Esophagus muscularis mucosa (tissue), 4 donors: ENCODE results near the gene SBNO2. TPM values are rescaled to one million over a fixed set of nuclear protein-coding genes. Genes with fewer than 3 reads are reported as not detected.
"Not testable (repeated sequence)": the region's sequence is repeated elsewhere in the genome, so short reads cannot be mapped to it uniquely, and the experiment has no call there.

Source experiments
- DNase-seq: peaks from one replicate; pipeline ENCODE4 v3.0.0-alpha.2; 2017; ENCODE audit errors: extremely low spot score
- H3K27ac ChIP-seq, 4 donors: fragments of 200-600 bp; sonication (generic); replicated peaks in 1 of 4; 1 replicate in 3 of 4; 2 replicates in 1 of 4; pipeline ENCODE4 v1.5.1; 2016 to 2019; ENCODE audit warnings: mild to moderate bottlenecking in 1 of 4
- H3K27me3 ChIP-seq, 4 donors: fragments of 200-600 bp; sonication (generic); one replicate each; pipeline versions ENCODE4 v1.5.1 to v1.6.0; 2016 to 2019
- H3K36me3 ChIP-seq, 4 donors: fragments of 200-600 bp; sonication (generic); one replicate each; pipeline ENCODE4 v1.5.1; 2016 to 2019
- H3K4me1 ChIP-seq, 4 donors: fragments of 200-600 bp; sonication (generic); one replicate each; pipeline ENCODE4 v1.5.1; 2016 to 2019
- H3K4me3 ChIP-seq, 4 donors: fragments of 200-600 bp; sonication (generic); 1 replicate in 2 of 4; 2 replicates in 2 of 4; pipeline ENCODE4 v1.5.1; 2016 to 2019; ENCODE audit warnings: mild to moderate bottlenecking in 4 of 4, moderate library complexity in 1 of 4
- H3K9me3 ChIP-seq, 4 donors: fragments of 200-600 bp; sonication (generic); 1 replicate in 3 of 4; 2 replicates in 1 of 4; pipeline ENCODE4 v1.5.1; 2016 to 2019
- CTCF ChIP-seq, 3 experiments: fragments of 200-600 bp in 2 of 3; fragments of 450-650 bp in 1 of 3; sonication (generic) in 2 of 3; IDR thresholded peaks; one replicate each; pipeline ENCODE4 v1.5.1; 2017 to 2019; ENCODE audit warnings: antibody characterized with exemption in 3 of 3, mild to moderate bottlenecking in 2 of 3, moderate library complexity in 1 of 3
- EP300 ChIP-seq: sonication (generic); formaldehyde crosslinking; IDR thresholded peaks from one replicate; pipeline ENCODE4 v1.6.1; 2017; ENCODE audit warnings: antibody characterized with exemption
- POLR2A ChIP-seq: fragments of 450-650 bp; IDR thresholded peaks from one replicate; pipeline ENCODE4 v1.6.1; 2017; ENCODE audit warnings: antibody characterized with exemption, moderate library complexity, mild to moderate bottlenecking, low read depth
- POLR2AphosphoS5 ChIP-seq, 2 donors: sonication (generic); formaldehyde crosslinking; IDR thresholded peaks; one replicate each; pipeline ENCODE4 v1.6.1; 2017; ENCODE audit warnings: antibody characterized with exemption in 2 of 2
- WGBS: methylation state at CpG from one replicate; pipeline ENCODE4 v1.1.5; 2018; 5-methylcytosine and 5-hydroxymethylcytosine counted together
- intact Hi-C: fragments of 100-400 bp; cut with DNase I; formaldehyde crosslinking; loops from one replicate; pipeline ENCODE4 v1.15.1; 2023
- total RNA-seq, 4 donors: library from RNA; depleted of rRNA; stranded (reverse); fragments of >200 nt; gene quantifications; one replicate each; pipeline versions ENCODE4 v1.1.0 to v1.2.1, GENCODE V29; 2016

Gene SBNO2
- total RNA-seq, 4 donors from 2014 or later, result 16.2 to 141 (median 30.5) TPM

DNA sequence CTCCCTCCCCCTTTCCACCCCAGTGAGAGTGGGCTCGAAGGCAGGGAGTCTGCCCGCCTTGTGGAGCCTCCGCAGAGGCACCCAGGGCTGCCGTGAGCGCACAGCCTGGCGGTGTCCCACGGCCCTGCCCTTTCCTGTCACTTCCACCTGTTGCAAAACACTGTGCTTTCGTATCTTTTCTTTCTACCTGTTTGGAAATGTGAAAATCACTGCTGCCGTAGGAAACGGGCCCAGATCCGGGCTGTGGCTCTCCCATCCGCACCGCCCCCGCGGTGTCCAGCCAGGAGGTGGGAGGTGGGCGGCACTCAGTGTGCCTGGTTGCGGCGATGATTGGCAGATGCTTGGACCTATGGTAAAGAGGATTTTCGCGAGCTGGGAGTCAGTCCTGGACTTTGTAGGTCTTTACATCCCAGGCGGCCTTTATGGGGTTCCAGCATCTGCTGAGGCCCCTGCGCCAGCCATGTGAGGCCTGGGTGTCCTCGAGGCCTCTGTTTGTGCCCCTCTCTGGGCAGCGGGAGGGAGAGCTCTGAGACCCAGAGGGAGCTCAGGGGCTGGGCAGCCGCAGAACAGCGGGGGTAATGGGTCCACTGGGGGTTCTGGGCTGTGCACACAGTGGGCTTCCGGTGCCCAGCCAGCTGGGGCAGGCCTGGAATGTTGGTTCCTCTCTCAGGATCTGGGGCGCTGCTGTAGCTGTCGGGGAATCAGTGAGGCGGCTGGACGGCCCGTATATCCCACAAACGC is 37.6 kb upstream of the SBNO2 start:
- no peaks in the 10 kb centered on the region for H3K9me3 ChIP-seq
- H3K4me1 ChIP-seq, result peaks cover 85 to 99% (median 95%) of the 10 kb centered on the region in 4 donors
- intact Hi-C loops, result no loop called here
- 87% methylated on average over 21 of the region's 33 CpGs for WGBS
- H3K4me3 ChIP-seq, result no peak overlapping the region
- H3K27ac ChIP-seq, result peak overlapping the region in 2 of 4 donors; percentile 28 to 34
- DNase-seq, result no peak
- H3K36me3 ChIP-seq, result peaks cover 0 to 29% (median 12%) of the 10 kb centered on the region in 4 donors
- H3K27me3 ChIP-seq, result no peaks in the 10 kb centered on the region
- TF ChIP-seq POLR2AphosphoS5 (IDR thresholded peaks at IDR 0.05) (no peak), CTCF (IDR thresholded peaks at IDR 0.05) (no peak), EP300 (no peak), POLR2A (no peak)

DNA sequence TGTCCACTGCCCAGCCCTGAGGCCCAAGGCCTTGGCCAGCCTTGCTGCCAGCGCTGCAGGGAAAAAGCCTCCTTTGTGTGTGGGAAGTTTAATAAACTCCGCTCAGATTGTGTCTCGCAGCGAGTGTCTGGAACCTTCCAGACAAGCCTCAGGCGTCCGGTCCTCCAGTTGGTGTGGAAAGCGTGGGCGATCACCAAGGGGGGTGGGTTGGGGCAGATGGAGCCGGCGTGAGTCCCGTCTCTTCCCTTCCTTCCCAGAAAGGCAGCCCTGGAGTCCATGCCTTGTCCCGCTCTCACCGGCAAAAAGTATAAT is 36.1 kb upstream of the SBNO2 start:
- TF ChIP-seq POLR2A (no peak), POLR2AphosphoS5 (IDR thresholded peaks at IDR 0.05) (no peak), CTCF (IDR thresholded peaks at IDR 0.05) (no peak), EP300 (no peak)
- no peak for DNase-seq
- H3K9me3 ChIP-seq, result no peaks in the 10 kb centered on the region
- peaks cover 0 to 29% (median 12%) of the 10 kb centered on the region in 4 donors for H3K36me3 ChIP-seq
- H3K4me1 ChIP-seq, result peaks cover 74 to 90% (median 87%) of the 10 kb centered on the region in 4 donors
- intact Hi-C loops, result no loop called here
- 89% methylated on average over 11 of the region's 13 CpGs for WGBS
- H3K4me3 ChIP-seq, result no peak overlapping the region
- no peaks in the 10 kb centered on the region for H3K27me3 ChIP-seq
- H3K27ac ChIP-seq, result peak overlapping the region in 3 of 4 donors; percentile 40 to 83 (median 51)

DNA sequence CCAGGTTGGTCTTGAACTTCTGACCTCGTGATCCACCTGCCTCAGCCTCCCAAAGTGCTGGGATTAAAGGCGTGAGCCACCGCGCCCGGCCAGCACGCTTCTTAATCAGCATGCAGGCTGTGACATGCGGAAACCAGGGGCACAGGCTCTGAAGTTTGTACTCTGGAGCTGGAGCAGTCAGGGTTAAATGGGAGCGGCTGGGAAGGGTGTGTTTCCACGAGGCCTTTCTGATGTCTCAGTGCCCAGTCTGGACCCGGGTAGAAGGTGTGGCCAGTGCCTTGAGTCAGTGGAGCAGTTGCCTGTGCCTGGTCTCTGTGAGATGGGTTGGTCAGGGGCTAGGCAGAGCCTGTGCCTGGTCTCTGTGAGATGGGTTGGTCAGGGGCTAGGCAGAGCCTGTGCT is 34.8 kb upstream of the SBNO2 start:
- Histone ChIP-seq H3K4me1 (peaks cover 65 to 87% (median 82%) of the 10 kb centered on the region in 4 donors), H3K36me3 (peaks cover 0 to 29% (median 12%) of the 10 kb centered on the region in 4 donors), H3K27ac (peak overlapping the region; percentile 51 to 86 (median 81)), H3K4me3 (peak overlapping the region in 1 of 4 donors; percentile 22)
- H3K9me3 ChIP-seq, DNase-seq, intact Hi-C loops, H3K27me3 ChIP-seq: not testable (repeated sequence)
- 0% methylated on average over 1 of the region's 10 CpGs for WGBS

GRCh38 chr19:1206864-1207450 is 32.9 kb upstream of the SBNO2 start:
- intact Hi-C loops, result no loop called here
- no peaks in the 10 kb centered on the region for H3K27me3 ChIP-seq
- peaks cover 0 to 17% (median 5%) of the 10 kb centered on the region in 4 donors for H3K36me3 ChIP-seq
- H3K9me3 ChIP-seq, result no peaks in the 10 kb centered on the region
- peaks cover 51 to 83% (median 76%) of the 10 kb centered on the region in 4 donors for H3K4me1 ChIP-seq
- WGBS, result 3% methylated on average over 37 of the region's 38 CpGs
- DNase-seq, result no peak
- H3K27ac ChIP-seq, result peak overlapping the region; percentile 79 to 88 (median 84)
- TF ChIP-seq POLR2A (no peak), CTCF (IDR thresholded peaks at IDR 0.05) (no peak), EP300 (no peak), POLR2AphosphoS5 (IDR thresholded peaks at IDR 0.05) (no peak)
- peak overlapping the region; percentile 64 to 88 (median 78) for H3K4me3 ChIP-seq

DNA sequence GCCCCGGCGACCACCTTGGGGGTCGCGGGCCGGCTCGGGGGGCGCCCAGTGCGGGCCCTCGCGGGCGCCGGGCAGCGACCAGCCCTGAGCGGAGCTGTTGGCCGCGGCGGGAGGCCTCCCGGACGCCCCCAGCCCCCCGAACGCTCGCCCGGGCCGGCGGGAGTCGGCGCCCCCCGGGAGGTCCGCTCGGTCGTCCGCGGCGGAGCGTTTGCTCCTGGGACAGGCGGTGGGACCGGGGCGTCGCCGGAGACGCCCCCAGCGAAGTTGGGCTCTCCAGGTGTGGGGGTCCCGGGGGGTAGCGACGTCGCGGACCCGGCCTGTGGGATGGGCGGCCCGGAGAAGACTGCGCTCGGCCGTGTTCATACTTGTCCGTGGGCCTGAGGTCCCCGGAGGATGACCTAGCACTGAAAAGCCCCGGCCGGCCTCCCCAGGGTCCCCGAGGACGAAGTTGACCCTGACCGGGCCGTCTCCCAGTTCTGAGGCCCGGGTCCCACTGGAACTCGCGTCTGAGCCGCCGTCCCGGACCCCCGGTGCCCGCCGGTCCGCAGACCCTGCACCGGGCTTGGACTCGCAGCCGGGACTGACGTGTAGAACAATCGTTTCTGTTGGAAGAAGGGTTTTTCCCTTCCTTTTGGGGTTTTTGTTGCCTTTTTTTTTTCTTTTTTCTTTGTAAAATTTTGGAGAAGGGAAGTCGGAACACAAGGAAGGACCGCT is 32.2 kb upstream of the SBNO2 start:
- H3K27ac ChIP-seq, result peak overlapping the region; percentile 79 to 88 (median 84)
- no peaks in the 10 kb centered on the region for H3K27me3 ChIP-seq
- WGBS, result 3% methylated on average over 20 of the region's 78 CpGs
- no peaks in the 10 kb centered on the region for H3K9me3 ChIP-seq
- DNase-seq, result no peak
- intact Hi-C loops, result no loop called here
- H3K4me3 ChIP-seq, result peak overlapping the region; percentile 64 to 88 (median 78)
- peaks cover 45 to 76% (median 70%) of the 10 kb centered on the region in 4 donors for H3K4me1 ChIP-seq
- TF ChIP-seq EP300, result no peak
- TF ChIP-seq POLR2AphosphoS5 (IDR thresholded peaks at IDR 0.05), result no peak
- no peak for TF ChIP-seq POLR2A
- no peak for TF ChIP-seq CTCF (IDR thresholded peaks at IDR 0.05)
- peaks cover 0 to 17% (median 5%) of the 10 kb centered on the region in 4 donors for H3K36me3 ChIP-seq
